Hippocampal formation (tissue), 2 donors: ENCODE data around the gene GNAI2.
A peak's percentile ranks its signal among the peaks of the same experiment; 100 is the strongest.
"Not testable (repeated sequence)": the region's sequence is repeated elsewhere in the genome, so short reads cannot be mapped to it uniquely, and the experiment has no call there.

Source experiments
- DNase-seq, 2 donors: peaks; one replicate each; lab custom pipeline; 2025; lab: John Stamatoyannopoulos, UW

The GNAI2 gene

DNA sequence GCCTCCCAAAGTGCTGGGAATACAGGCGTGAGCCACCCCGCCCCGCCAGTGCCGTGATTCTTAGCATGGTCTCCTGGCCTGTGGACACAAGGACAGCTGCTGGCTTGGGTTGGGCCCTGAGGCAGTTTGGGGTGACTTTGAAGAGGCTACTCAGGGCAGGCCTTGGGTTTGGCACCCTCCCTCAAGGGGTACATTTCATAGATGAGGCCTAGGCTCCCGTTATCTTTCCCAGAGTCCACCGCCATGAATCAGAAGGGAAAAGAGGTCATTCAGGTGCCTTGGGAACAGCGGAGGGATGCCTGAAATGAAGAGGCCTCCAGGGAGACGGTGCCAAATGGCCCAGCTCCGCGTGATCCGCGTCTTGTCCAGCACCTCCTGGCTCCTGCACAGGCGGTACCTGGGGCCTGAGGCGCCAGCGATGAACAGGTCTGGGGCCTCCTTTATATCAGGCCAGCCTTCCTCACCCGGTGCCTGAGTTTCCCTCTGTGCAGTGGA, 9.3 kb downstream of the GNAI2 start:
- DNase-seq, result no peak

DNA sequence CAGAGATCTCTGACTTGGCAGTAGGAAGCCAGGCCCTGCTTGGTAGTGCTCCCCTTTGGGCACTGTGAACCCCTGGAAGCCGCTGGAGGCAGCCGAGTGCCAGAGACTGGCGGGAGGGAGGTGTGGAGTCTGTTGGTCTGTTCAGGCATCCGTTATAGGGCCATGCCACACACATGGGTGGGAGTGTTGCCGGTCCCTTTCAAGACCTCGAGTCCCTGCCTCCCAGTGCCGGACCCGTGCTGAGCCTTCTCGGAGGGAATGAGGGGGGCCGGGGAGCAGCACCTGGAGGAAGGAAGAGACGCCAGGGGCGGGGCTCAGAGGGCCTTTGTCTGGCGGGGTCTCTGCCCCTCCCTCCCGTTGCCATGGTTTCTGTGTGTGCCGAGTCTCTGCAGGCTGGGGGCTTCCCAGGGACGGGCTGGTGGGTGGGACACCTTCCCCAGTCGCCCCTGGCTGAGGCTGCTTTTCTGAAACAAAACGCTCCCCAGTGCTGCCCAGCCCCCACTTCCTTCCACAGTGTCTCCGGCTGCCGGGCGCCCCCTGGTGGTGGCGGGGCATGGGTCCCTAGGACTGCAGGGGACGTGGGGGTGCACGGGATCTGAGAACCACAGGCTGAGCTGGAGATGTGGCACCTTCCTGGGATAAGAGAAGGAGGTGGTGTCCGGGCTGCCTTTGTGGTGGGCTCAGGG, 10.0 kb downstream of the GNAI2 start:
- peak; percentile 61 to 77 for DNase-seq

- no peak for DNase-seq
Measured at GRCh38 chr3:50246517-50246954, 10.5 kb downstream of the GNAI2 start.

- DNase-seq, result no peak
Measured at GRCh38 chr3:50248387-50248786, 12.4 kb downstream of the GNAI2 start.

GRCh38 chr3:50249457-50249856, 13.5 kb downstream of the GNAI2 start:
- no peak for DNase-seq

GRCh38 chr3:50250514-50250913, 14.5 kb downstream of the GNAI2 start:
- DNase-seq, result no peak

- DNase-seq, result no peak
Measured at GRCh38 chr3:50251220-50251619, 15.2 kb downstream of the GNAI2 start.

DNA sequence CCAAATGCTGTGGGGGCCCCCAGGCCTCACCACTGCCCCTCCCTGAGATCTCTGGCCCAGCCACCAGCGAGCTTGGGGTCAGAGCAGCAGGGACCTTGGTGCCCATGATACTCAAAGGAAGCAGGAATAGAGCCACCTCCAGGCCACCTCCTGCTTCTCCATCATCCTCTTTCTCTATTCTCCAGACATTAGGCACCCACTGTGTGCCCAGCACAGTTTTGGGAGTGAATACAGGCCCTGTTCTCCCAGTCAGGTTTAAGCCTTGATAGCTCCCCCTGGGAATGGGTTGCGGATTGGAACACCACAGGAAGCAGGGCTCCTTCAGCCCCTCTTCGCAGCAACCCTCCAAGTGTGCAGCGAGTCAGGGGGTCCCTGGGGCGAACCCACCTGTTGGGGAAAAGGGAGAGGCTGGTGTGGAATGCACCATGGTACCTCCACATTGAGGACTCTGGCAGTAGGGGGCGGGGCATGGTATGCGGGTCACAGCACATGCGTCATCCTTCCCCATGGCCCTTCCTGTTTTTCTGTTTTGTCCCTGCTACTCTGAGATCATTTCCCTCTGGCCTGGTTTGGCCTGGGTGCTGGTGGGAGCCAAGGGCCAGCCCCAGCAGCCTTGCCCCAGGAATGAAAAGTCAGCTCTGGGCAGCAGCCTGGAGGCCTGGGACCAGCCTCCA, 18.7 kb downstream of the GNAI2 start:
- DNase-seq, result no peak

DNA sequence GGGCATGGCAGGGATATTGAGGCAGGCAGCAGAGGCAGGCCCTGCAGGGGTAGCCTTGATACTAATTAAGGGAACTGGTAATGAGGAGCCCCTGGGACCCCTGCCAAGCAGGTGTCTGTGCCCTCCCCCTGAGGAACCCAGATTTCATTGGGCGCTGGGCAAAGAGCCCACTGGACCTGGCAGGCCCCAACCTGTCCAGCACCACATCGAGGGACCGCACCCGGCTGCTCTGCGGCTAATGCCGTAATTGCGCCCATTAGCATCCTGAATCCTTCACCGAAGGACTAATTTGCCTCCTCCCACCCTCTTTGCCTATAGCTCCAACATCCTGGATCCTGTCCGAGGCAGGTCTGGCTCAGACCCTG, 19.2 kb downstream of the GNAI2 start:
- DNase-seq, result no peak

DNA sequence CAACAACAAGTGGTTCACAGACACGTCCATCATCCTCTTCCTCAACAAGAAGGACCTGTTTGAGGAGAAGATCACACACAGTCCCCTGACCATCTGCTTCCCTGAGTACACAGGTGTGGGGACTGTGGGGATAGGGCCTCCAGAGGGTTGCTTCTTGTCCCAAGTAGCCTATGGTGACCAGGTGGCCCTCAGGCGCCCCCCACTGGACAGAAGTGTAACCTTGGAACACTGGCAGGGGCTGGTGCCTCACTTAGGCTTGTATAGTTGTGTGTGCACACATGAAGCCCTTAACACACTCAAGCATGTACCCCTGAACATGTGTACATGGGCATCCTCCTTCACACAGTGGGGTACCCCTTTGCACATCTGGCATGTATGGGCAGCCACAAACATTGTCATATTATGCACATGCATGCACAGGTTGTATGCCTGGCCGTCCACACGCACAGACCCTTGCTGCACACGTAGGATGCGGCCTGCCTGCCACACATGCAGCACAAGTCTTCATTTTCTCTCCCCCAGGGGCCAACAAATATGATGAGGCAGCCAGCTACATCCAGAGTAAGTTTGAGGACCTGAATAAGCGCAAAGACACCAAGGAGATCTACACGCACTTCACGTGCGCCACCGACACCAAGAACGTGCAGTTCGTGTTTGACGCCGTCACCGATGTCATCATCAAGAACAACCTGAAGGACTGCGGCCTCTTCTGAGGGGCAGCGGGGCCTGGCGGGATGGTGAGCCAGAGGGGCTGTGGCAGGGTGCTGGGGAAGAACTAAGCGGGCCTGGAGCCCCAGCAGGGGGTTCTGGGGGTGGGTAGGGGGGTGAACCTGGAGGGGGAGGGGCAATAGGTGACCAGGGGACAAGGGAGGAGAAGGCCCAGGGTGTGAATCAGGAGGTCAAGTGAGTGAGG, 21.2 kb downstream of the GNAI2 start:
- DNase-seq, result peak in 1 of 2 donors; percentile 29

- DNase-seq, result no peak
Measured at GRCh38 chr3:50258029-50258680, 22.2 kb downstream of the GNAI2 start.

- DNase-seq, result no peak
Measured at GRCh38 chr3:50258979-50259378, 23.0 kb downstream of the GNAI2 start.

- no peak for DNase-seq
Measured at GRCh38 chr3:50259432-50260026, 23.5 kb downstream of the GNAI2 start.

GRCh38 chr3:50260027-50260941, 24.3 kb downstream of the GNAI2 start:
- DNase-seq, result peak; percentile 92 to 93

DNA sequence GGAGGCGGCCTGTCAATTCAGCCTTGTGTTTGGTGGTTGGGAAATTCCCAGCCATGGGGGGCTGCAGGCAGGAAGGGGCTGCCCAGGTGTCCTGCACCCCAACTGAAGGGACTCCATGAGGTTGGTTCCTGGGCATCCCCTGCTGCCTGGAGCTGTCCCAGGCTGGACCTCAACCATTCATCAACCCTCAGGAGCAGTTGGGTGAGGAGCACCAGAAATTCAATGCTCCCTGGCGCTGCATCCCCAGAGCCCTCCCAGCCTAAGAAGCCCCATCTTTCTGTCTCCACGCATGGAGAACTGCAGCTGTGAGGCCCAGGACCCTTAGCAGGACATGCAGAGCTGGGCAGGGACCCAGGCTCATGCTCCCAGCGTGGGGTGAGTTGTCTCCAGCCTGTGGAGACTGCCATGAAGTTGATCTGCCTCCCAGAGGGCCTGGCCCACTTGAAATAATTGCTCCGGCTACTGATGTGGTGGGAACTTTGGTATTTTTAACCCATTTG, 25.0 kb downstream of the GNAI2 start:
- DNase-seq, result no peak

DNA sequence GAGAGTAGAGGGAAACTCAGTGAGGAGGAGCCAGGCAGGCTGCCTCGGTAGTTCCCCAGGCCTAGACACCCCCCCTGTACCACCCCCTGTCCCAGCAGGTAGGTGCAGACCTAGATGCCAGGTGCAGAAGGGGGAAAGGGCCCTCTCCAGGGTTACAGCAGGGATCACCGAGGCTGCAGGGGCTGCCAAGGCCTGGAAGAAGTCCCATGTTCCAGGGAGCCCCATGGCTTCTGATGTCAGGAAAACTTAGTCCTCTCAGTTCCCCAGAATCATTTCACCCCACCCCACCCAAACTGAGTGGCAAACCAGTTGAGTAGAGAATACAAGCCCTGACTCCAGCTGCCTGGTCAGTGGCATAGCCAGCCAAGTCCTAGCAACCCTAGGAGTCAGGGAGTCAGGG, 25.5 kb downstream of the GNAI2 start:
- no peak for DNase-seq

GRCh38 chr3:50262200-50262599, 26.2 kb downstream of the GNAI2 start:
- not testable (repeated sequence) for DNase-seq

- DNase-seq, result no peak
Measured at GRCh38 chr3:50262778-50263177, 26.8 kb downstream of the GNAI2 start.

GRCh38 chr3:50263478-50264382, 27.7 kb downstream of the GNAI2 start:
- no peak for DNase-seq
